KMS-11 (cell line): ENCODE results near the gene GRHL3.

Source experiments
- H2AFZ ChIP-seq: fragments of 200-600 bp; sonication (generic); 2 replicates; pipeline ENCODE4 v1.6.1; 2016; ENCODE audit warnings: antibody characterized with exemption, mixed run types, low read depth
- H3K27ac ChIP-seq: fragments of 200-600 bp; sonication (generic); 2 replicates; pipeline ENCODE4 v1.6.1; 2016; ENCODE audit warnings: mild to moderate bottlenecking, mixed run types
- H3K27me3 ChIP-seq: fragments of 200-600 bp; sonication (generic); 2 replicates; pipeline ENCODE4 v1.6.1; 2017; ENCODE audit warnings: mild to moderate bottlenecking, low read depth, mixed run types, moderate library complexity; ENCODE audit not compliant: insufficient read depth
- H3K36me3 ChIP-seq: fragments of 200-600 bp; sonication (generic); 2 replicates; pipeline ENCODE4 v1.6.1; 2017; ENCODE audit warnings: mild to moderate bottlenecking, mixed run types; ENCODE audit not compliant: insufficient read depth
- H3K4me1 ChIP-seq: fragments of 200-600 bp; sonication (generic); 2 replicates; pipeline ENCODE4 v1.6.1; 2016; ENCODE audit warnings: mild to moderate bottlenecking, low read depth, mixed run types; ENCODE audit not compliant: poor library complexity, severe bottlenecking
- H3K4me2 ChIP-seq: fragments of 200-600 bp; sonication (generic); 2 replicates; pipeline ENCODE4 v1.7.0; 2016; ENCODE audit warnings: mild to moderate bottlenecking, mixed run types
- H3K4me3 ChIP-seq: fragments of 200-600 bp; sonication (generic); IDR thresholded peaks from 2 replicates; pipeline ENCODE4 v1.6.1; 2017; ENCODE audit warnings: low read depth, low read length, mixed read lengths; ENCODE audit not compliant: insufficient read depth
- H3K79me2 ChIP-seq: fragments of 200-600 bp; sonication (generic); 2 replicates; pipeline ENCODE4 v1.6.1; 2016; ENCODE audit warnings: low read depth, mixed run types; ENCODE audit not compliant: insufficient read depth
- H3K9ac ChIP-seq: fragments of 200-600 bp; sonication (generic); 2 replicates; pipeline ENCODE4 v1.6.1; 2016; ENCODE audit warnings: mild to moderate bottlenecking, mixed run types
- H4K20me1 ChIP-seq: fragments of 200-600 bp; sonication (generic); 2 replicates; pipeline ENCODE4 v1.6.1; 2016; ENCODE audit warnings: mild to moderate bottlenecking, mixed run types; ENCODE audit not compliant: insufficient read depth
- TF ChIP-seq, protein P1 (sequence below): fragments of 200-600 bp; sonication (generic); conservative IDR thresholded peaks from 2 replicates; pipeline ENCODE4 v1.6.1; 2017; ENCODE audit warnings: low read depth, mild to moderate bottlenecking, antibody characterized with exemption, low read length, moderate library complexity, mixed read lengths

GRHL3 gene

DNA sequence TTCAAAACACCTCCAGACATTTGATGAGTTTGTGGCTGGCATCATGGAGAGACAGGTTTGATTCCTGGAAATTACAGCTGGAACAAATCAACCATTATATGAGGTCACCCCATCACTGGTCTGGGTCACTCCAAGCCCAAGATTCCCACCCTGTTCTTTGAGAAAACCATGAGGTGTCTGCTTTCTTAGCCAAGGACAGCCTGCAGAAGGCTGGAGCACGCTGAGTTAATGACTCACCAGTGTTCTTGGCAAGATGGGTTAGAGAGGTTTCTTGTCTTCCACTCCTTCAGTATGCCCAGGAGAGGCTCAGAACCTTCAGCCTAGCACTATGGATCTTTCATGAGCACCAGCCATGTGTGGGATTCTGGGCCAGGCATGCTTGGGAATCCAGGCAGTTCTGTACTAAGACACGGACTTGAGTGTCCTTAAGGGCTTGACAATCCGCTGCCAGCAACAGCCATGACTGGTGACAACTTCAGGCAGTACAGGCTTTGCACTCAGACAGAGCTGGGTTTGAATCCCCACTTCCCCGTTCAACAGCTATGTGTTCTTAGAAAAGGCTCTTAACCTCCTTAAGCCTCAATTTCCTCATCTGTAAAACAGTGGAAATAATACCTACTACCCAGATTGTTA, 43.9 kb downstream of the GRHL3 start:
- Histone ChIP-seq H3K27me3 (no peaks in the 10 kb centered on the region), H3K4me3 (no peak overlapping the region), H2AFZ (no peak overlapping the region), H3K36me3 (no peaks in the 10 kb centered on the region), H3K79me2 (no peaks in the 10 kb centered on the region), H3K4me2 (no peak overlapping the region), H3K4me1 (no peaks in the 10 kb centered on the region), H4K20me1 (no peaks in the 10 kb centered on the region), H3K27ac (no peak overlapping the region), H3K9ac (no peak overlapping the region)
- TF ChIP-seq, protein P1, sequence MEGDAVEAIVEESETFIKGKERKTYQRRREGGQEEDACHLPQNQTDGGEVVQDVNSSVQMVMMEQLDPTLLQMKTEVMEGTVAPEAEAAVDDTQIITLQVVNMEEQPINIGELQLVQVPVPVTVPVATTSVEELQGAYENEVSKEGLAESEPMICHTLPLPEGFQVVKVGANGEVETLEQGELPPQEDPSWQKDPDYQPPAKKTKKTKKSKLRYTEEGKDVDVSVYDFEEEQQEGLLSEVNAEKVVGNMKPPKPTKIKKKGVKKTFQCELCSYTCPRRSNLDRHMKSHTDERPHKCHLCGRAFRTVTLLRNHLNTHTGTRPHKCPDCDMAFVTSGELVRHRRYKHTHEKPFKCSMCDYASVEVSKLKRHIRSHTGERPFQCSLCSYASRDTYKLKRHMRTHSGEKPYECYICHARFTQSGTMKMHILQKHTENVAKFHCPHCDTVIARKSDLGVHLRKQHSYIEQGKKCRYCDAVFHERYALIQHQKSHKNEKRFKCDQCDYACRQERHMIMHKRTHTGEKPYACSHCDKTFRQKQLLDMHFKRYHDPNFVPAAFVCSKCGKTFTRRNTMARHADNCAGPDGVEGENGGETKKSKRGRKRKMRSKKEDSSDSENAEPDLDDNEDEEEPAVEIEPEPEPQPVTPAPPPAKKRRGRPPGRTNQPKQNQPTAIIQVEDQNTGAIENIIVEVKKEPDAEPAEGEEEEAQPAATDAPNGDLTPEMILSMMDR: no peak

DNA sequence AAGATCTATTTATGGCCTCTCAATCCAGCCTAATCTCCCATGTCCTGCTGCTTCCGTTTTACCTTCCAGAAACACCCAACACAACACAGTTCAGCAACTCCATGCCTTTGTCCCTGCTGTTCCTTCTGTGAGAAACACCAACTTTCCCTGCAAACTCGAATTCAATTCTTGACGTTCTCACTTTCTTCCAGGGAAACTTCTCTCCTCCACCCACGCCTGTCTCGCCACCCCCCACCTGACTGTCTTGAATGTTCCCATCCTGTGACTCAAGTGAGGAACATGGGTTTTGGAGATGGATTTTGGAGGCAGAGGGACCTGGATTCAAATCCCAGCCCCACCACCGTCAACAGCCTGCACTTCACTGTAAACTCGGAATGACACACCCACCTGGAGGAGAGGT, 44.8 kb downstream of the GRHL3 start:
- Histone ChIP-seq H3K36me3 (no peaks in the 10 kb centered on the region), H3K9ac (no peak overlapping the region), H4K20me1 (no peaks in the 10 kb centered on the region), H3K4me2 (no peak overlapping the region), H3K4me3 (no peak overlapping the region), H2AFZ (no peak overlapping the region), H3K79me2 (no peaks in the 10 kb centered on the region), H3K27ac (no peak overlapping the region), H3K27me3 (no peaks in the 10 kb centered on the region), H3K4me1 (no peaks in the 10 kb centered on the region)
- TF ChIP-seq, protein P1: no peak

DNA sequence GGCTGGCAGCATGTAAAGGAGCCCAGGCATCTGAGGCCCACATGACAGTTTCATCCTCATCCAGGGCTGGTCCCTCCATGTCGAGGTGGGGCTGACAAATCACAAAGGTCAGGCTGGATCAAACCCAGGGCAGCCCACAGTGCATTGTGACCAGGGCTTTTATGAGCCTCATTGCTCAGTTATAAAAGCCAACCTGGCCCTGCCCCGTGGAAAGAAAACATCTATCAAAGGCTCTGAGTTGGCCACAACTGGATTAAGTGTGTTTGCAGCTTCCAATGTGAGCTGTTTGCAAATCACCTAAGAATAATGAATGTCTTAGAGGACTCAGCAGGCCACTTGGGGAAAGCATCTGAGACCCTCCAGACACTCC, 45.4 kb downstream of the GRHL3 start:
- Histone ChIP-seq H3K27me3 (no peaks in the 10 kb centered on the region), H3K4me2 (no peak overlapping the region), H3K36me3 (no peaks in the 10 kb centered on the region), H3K27ac (no peak overlapping the region), H3K4me1 (no peaks in the 10 kb centered on the region), H4K20me1 (no peaks in the 10 kb centered on the region), H3K79me2 (no peaks in the 10 kb centered on the region), H3K9ac (no peak overlapping the region), H3K4me3 (no peak overlapping the region), H2AFZ (no peak overlapping the region)
- TF ChIP-seq, protein P1: no peak

DNA sequence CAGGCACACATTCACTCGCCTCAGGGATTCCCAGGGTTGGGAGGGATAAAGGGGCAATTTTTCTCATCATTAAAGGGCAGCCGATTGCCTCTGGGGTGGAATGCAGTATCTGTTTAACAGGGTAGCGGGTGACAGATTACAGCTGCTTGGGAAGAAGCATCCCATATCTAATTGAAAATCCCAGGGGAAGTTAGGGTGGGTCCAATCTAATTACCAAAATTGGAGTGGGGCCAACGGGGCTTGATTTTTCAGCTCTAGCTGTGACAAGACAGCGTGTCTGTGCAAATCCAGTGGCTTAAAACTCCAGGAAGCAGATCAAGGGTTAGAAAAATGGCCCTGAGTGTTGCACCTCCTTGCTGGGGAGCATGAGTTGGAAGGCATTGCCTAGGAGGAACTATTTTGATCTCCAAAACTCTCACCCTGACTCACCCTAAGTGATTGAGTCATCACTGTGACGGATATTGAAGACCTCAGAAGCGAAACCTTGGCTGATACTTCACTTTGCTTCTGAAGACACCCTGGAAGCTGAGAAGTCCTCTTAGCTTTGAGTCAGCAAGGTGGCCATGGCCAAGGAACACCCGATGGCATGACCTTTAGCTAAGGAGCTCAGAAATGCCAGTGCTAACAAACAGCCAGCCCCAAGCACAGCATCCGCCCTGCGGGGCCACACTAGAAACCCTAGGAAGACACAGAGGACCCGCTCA, 46.0 kb downstream of the GRHL3 start:
- no peak overlapping the region for H2AFZ ChIP-seq
- no peak overlapping the region for H3K27ac ChIP-seq

More for the DNA sequence above, 46.0 kb downstream of the GRHL3 start:
- no peaks in the 10 kb centered on the region for H3K79me2 ChIP-seq
- H3K4me1 ChIP-seq: no peaks in the 10 kb centered on the region
- no peaks in the 10 kb centered on the region for H3K27me3 ChIP-seq
- H3K4me2 ChIP-seq: no peak overlapping the region
- H4K20me1 ChIP-seq: no peaks in the 10 kb centered on the region
- H3K4me3 ChIP-seq: no peak overlapping the region
- H3K9ac ChIP-seq: no peak overlapping the region
- TF ChIP-seq, protein P1: no peak
- no peaks in the 10 kb centered on the region for H3K36me3 ChIP-seq
